H9 (cell line): ENCODE measurements around the gene ADARB2. TPM values are rescaled to one million over a fixed set of nuclear protein-coding genes. Genes with fewer than 3 reads are reported as not detected.

ENCODE experiments used
- DNase-seq: peaks from one replicate; pipeline ENCODE4 v3.0.0-alpha.2; 2017
- H2AFZ ChIP-seq: one replicate; pipeline ENCODE4 v1.6.1; 2013; ENCODE audit warnings: mild to moderate bottlenecking, low read length, control low read depth, moderate library complexity
- H2AK5ac ChIP-seq: 2 replicates; pipeline ENCODE4 v1.6.1; 2013; ENCODE audit warnings: low read length, control low read depth, mixed read lengths; ENCODE audit not compliant: insufficient read length
- H2BK120ac ChIP-seq: one replicate; pipeline ENCODE4 v1.6.1; 2013; ENCODE audit warnings: low read depth, mild to moderate bottlenecking, low read length, control low read depth, inconsistent platforms; ENCODE audit not compliant: poor library complexity, severe bottlenecking
- H2BK12ac ChIP-seq: 2 replicates; pipeline ENCODE4 v1.6.1; 2013; ENCODE audit warnings: low read length, control low read depth, mixed read lengths, low read depth; ENCODE audit not compliant: insufficient read length
- H2BK15ac ChIP-seq: 2 replicates; pipeline ENCODE4 v1.6.1; 2013; ENCODE audit warnings: low read depth, low read length, control low read depth
- H2BK20ac ChIP-seq: one replicate; pipeline ENCODE4 v1.6.1; 2013; ENCODE audit warnings: low read depth, mild to moderate bottlenecking, low read length, control low read depth, inconsistent platforms; ENCODE audit not compliant: poor library complexity, severe bottlenecking
- H2BK5ac ChIP-seq: 2 replicates; pipeline ENCODE4 v1.6.1; 2013; ENCODE audit warnings: low read length, control low read depth, mixed read lengths; ENCODE audit not compliant: insufficient read length
- H3K14ac ChIP-seq: 2 replicates; pipeline ENCODE4 v1.6.1; 2013; ENCODE audit warnings: low read length, control low read depth; ENCODE audit not compliant: insufficient read depth
- H3K18ac ChIP-seq: 2 replicates; pipeline ENCODE4 v1.6.1; 2013; ENCODE audit warnings: low read depth, mild to moderate bottlenecking, mixed read lengths, low read length, control low read depth; ENCODE audit not compliant: insufficient read length
- H3K23ac ChIP-seq: 2 replicates; pipeline ENCODE4 v1.6.1; 2013; ENCODE audit warnings: low read length, control low read depth, mixed read lengths, low read depth; ENCODE audit not compliant: insufficient read length
- H3K23me2 ChIP-seq: 2 replicates; pipeline ENCODE4 v1.6.1; 2013; ENCODE audit warnings: low read depth, mild to moderate bottlenecking, mixed read lengths, low read length, control low read depth; ENCODE audit not compliant: insufficient read length, poor library complexity, severe bottlenecking
- H3K27ac ChIP-seq: 2 replicates; pipeline ENCODE4 v1.5.1; 2013; ENCODE audit warnings: low read length, control low read depth, mixed read lengths, low read depth; ENCODE audit not compliant: insufficient read length
- H3K27me3 ChIP-seq: 2 replicates; pipeline ENCODE4 v1.6.1; 2013; ENCODE audit warnings: low read length, control low read depth, inconsistent platforms; ENCODE audit not compliant: insufficient read depth
- H3K4ac ChIP-seq: 2 replicates; pipeline ENCODE4 v1.6.1; 2013; ENCODE audit warnings: low read depth, mild to moderate bottlenecking, control low read depth, inconsistent platforms, low read length, moderate library complexity
- H3K4me1 ChIP-seq: 2 replicates; pipeline ENCODE4 v1.6.1; 2013; ENCODE audit warnings: low read length, control low read depth, inconsistent platforms; ENCODE audit not compliant: insufficient read depth
- H3K4me2 ChIP-seq: 2 replicates; pipeline ENCODE4 v1.6.1; 2013; ENCODE audit warnings: low read length, control low read depth, mixed read lengths; ENCODE audit not compliant: insufficient read length, insufficient read depth
- H3K56ac ChIP-seq: 2 replicates; pipeline ENCODE4 v1.6.1; 2013; ENCODE audit warnings: low read depth, mild to moderate bottlenecking, mixed read lengths, low read length, control low read depth; ENCODE audit not compliant: insufficient read length
- H3K79me1 ChIP-seq: 2 replicates; pipeline ENCODE4 v1.6.1; 2013; ENCODE audit warnings: low read depth, mild to moderate bottlenecking, moderate library complexity, low read length, control low read depth, inconsistent platforms; ENCODE audit not compliant: insufficient read depth, poor library complexity, severe bottlenecking
- H3K79me2 ChIP-seq: 2 replicates; pipeline ENCODE4 v1.6.1; 2013; ENCODE audit warnings: low read length, control low read depth, inconsistent platforms; ENCODE audit not compliant: insufficient read depth
- H3K9ac ChIP-seq: 2 replicates; pipeline ENCODE4 v1.6.1; 2013; ENCODE audit warnings: low read length, control low read depth, mixed read lengths; ENCODE audit not compliant: insufficient read length; ENCODE audit errors: extremely low read depth
- H3K9me3 ChIP-seq: one replicate; pipeline ENCODE4 v1.6.1; 2013; ENCODE audit warnings: low read depth, low read length, inconsistent platforms; ENCODE audit not compliant: control insufficient read depth
- H3T11ph ChIP-seq: one replicate; pipeline ENCODE4 v1.6.1; 2013; ENCODE audit warnings: mild to moderate bottlenecking, low read length, control low read depth, inconsistent platforms
- H4K20me1 ChIP-seq: one replicate; pipeline ENCODE4 v1.6.1; 2013; ENCODE audit not compliant: control insufficient read depth, insufficient read length, insufficient read depth
- H4K5ac ChIP-seq: 2 replicates; pipeline ENCODE4 v1.6.1; 2013; ENCODE audit warnings: low read depth, mild to moderate bottlenecking, mixed read lengths, low read length, control low read depth; ENCODE audit not compliant: insufficient read length
- H4K8ac ChIP-seq: replicated peaks from 2 replicates; pipeline ENCODE4 v1.6.1; 2013; ENCODE audit warnings: low read length, control low read depth, mixed read lengths, low read depth; ENCODE audit not compliant: insufficient read length
- H4K91ac ChIP-seq: 2 replicates; pipeline ENCODE4 v1.6.1; 2013; ENCODE audit warnings: low read depth, mild to moderate bottlenecking, moderate library complexity, mixed read lengths, low read length, control low read depth; ENCODE audit not compliant: insufficient read length
- H3K27ac Mint-ChIP-seq, 3 experiments: 2 replicates in 2 of 3; 3 replicates in 1 of 3; pipeline ENCODE4 v1.8.0; 2020 to 2021; ENCODE audit warnings: mixed read lengths in 3 of 3, mild to moderate bottlenecking in 1 of 3, moderate library complexity in 1 of 3
- H3K27me3 Mint-ChIP-seq: 2 replicates; pipeline ENCODE4 v1.8.0; 2021; ENCODE audit warnings: low read depth, mild to moderate bottlenecking, moderate library complexity, mixed read lengths
- H3K36me3 Mint-ChIP-seq, 3 experiments: 2 replicates in 2 of 3; 3 replicates in 1 of 3; pipeline ENCODE4 v1.8.0; 2020 to 2021; ENCODE audit warnings: low read depth in 3 of 3, mixed read lengths in 3 of 3; ENCODE audit not compliant: insufficient read depth in 1 of 3
- H3K4me1 Mint-ChIP-seq, 2 experiments: 2 replicates each; pipeline ENCODE4 v1.8.0; 2020; ENCODE audit warnings: mixed read lengths in 2 of 2
- H3K4me3 Mint-ChIP-seq, 2 experiments: 2 replicates in 1 of 2; 3 replicates in 1 of 2; pipeline ENCODE4 v1.8.0; 2020 to 2021; ENCODE audit warnings: mild to moderate bottlenecking in 2 of 2, mixed read lengths in 2 of 2, moderate library complexity in 1 of 2
- H3K9me3 Mint-ChIP-seq, 2 experiments: 2 replicates in 1 of 2; 3 replicates in 1 of 2; pipeline ENCODE4 v1.8.0; 2020; ENCODE audit warnings: mild to moderate bottlenecking in 2 of 2, mixed read lengths in 2 of 2, moderate library complexity in 1 of 2
- CTCF ChIP-seq: fragments of 200-600 bp; sonication (generic); conservative IDR thresholded peaks from 3 replicates; pipeline ENCODE4 v1.8.0; 2021; ENCODE audit warnings: antibody characterized with exemption, mild to moderate bottlenecking
- WGBS: extraction: QIAGEN DNeasy Blood & Tissue Kit; methylation state at CpG from one replicate; pipeline ENCODE4 v1.1.7; 2013; ENCODE audit warnings: missing lambda C conversion rate, low lambda C conversion rate, mixed read lengths; ENCODE audit not compliant: insufficient read length; ENCODE audit errors: extremely low coverage; 5-methylcytosine and 5-hydroxymethylcytosine counted together
- total RNA-seq: library from RNA; stranded (reverse); gene quantifications from 2 replicates; pipeline ENCODE4 v1.2.1, GENCODE V29; 2021

The ADARB2 gene
- total RNA-seq, 1 experiment from 2014 or later: 0.87 TPM

- peaks cover 8% of the 10 kb centered on the region for H3K27me3 Mint-ChIP-seq
- H3K27ac Mint-ChIP-seq: no peak overlapping the region
- no peak overlapping the region for H2BK20ac ChIP-seq
- no peak overlapping the region for H4K5ac ChIP-seq
- H3K56ac ChIP-seq: no peak overlapping the region
- no peaks in the 10 kb centered on the region for H3K79me2 ChIP-seq
- H3T11ph ChIP-seq: no peak overlapping the region
- H3K27me3 ChIP-seq: no peaks in the 10 kb centered on the region; the same call in 1 of the 2 replicates
- H2BK120ac ChIP-seq: no peak overlapping the region
- no peak overlapping the region for H3K4ac ChIP-seq
- H3K27ac ChIP-seq: no peak overlapping the region
- no peak overlapping the region for H4K8ac ChIP-seq
- WGBS: no CpG with 5 or more reads among the region's 7 CpGs
- no peak overlapping the region for H2BK5ac ChIP-seq
- H3K4me1 Mint-ChIP-seq: peaks cover 4 to 13% of the 10 kb centered on the region in 2 experiments
- peaks cover 9% of the 10 kb centered on the region in 2 experiments for H3K9me3 Mint-ChIP-seq
- H2BK15ac ChIP-seq: no peak overlapping the region
- H4K20me1 ChIP-seq: no peaks in the 10 kb centered on the region
- no peak overlapping the region for H2AK5ac ChIP-seq
- DNase-seq: no peak
- H2BK12ac ChIP-seq: no peak overlapping the region
- no peak overlapping the region for H3K9ac ChIP-seq
- H3K18ac ChIP-seq: no peak overlapping the region
- no peak overlapping the region for H2AFZ ChIP-seq
- no peak overlapping the region for H4K91ac ChIP-seq
- H3K23me2 ChIP-seq: no peaks in the 10 kb centered on the region
- H3K23ac ChIP-seq: no peak overlapping the region
- H3K36me3 Mint-ChIP-seq: peaks cover 0 to 11% (median 4%) of the 10 kb centered on the region in 3 experiments; a peak in 6 of 7 replicates
- H3K14ac ChIP-seq: no peak overlapping the region
- H3K79me1 ChIP-seq: no peaks in the 10 kb centered on the region
- no peak overlapping the region for H3K4me2 ChIP-seq
- H3K4me3 Mint-ChIP-seq: no peak overlapping the region
- no peaks in the 10 kb centered on the region; the same call in 1 of the 2 replicates for H3K4me1 ChIP-seq
- TF ChIP-seq CTCF: no peak
- no peaks in the 10 kb centered on the region for H3K9me3 ChIP-seq
Observed at GRCh38 chr10:1660386-1660785, 76.9 kb downstream of the ADARB2 start.
